HL-60 (cell line): Measurements from ENCODE around the gene RCOR3.
"Not testable (repeated sequence)": the region's sequence is repeated elsewhere in the genome, so short reads cannot be mapped to it uniquely, and the experiment has no call there.

Experiments used
- DNase-seq, 2 experiments: peaks; one replicate each; pipeline ENCODE4 v3.0.0-alpha.2; 2010 to 2020; ENCODE audit warnings: low read depth in 1 of 2, low spot score in 1 of 2
- H3K27ac ChIP-seq: fragments of 250-450 bp; sonication (Bioruptor Pico); replicated peaks from 2 replicates; pipeline ENCODE4 v1.5.1; 2020; ENCODE audit warnings: mild to moderate bottlenecking, moderate library complexity
- H3K27me3 ChIP-seq: fragments of 250-450 bp; sonication (Bioruptor Pico); 2 replicates; pipeline ENCODE4 v1.5.1; 2021; ENCODE audit warnings: mild to moderate bottlenecking, moderate library complexity; ENCODE audit not compliant: insufficient read depth, poor library complexity, severe bottlenecking
- H3K4me3 ChIP-seq: replicated peaks from 2 replicates; pipeline ENCODE4 v1.5.1; 2011; ENCODE audit warnings: mild to moderate bottlenecking, control low read depth, low read length; ENCODE audit not compliant: insufficient read depth
- CTCF ChIP-seq: IDR thresholded peaks from one replicate; pipeline ENCODE4 v1.5.1; 2011; ENCODE audit warnings: low read length, control low read depth, inconsistent platforms; ENCODE audit not compliant: insufficient read depth
- GABPA ChIP-seq: IDR thresholded peaks from 2 replicates; pipeline ENCODE4 v1.6.1; 2012; ENCODE audit warnings: low read depth
- POLR2AphosphoS5 ChIP-seq: IDR thresholded peaks from 2 replicates; pipeline ENCODE4 v1.6.1; 2012; ENCODE audit warnings: low read depth
- REST ChIP-seq: IDR thresholded peaks from 2 replicates; pipeline ENCODE4 v1.6.1; 2012; ENCODE audit warnings: low read depth; ENCODE audit not compliant: insufficient replicate concordance
- SPI1 ChIP-seq: IDR thresholded peaks from 2 replicates; pipeline ENCODE4 v1.6.1; 2012; ENCODE audit warnings: low read depth, mild to moderate bottlenecking, borderline replicate concordance

The RCOR3 gene

GRCh38 chr1:211319892-211320291, 60.7 kb downstream of the RCOR3 start:
- H3K27ac ChIP-seq, result no peak overlapping the region
- TF ChIP-seq CTCF (no peak), REST (no peak), POLR2AphosphoS5 (no peak), GABPA (no peak), SPI1 (no peak)
- H3K27me3 ChIP-seq, result no peaks in the 10 kb centered on the region
- DNase-seq, result no peak
- no peak overlapping the region for H3K4me3 ChIP-seq

GRCh38 chr1:211320980-211321379, 61.8 kb downstream of the RCOR3 start:
- no peak for DNase-seq
- no peak overlapping the region for H3K4me3 ChIP-seq
- no peak overlapping the region for H3K27ac ChIP-seq
- no peaks in the 10 kb centered on the region for H3K27me3 ChIP-seq
- no peak for TF ChIP-seq CTCF
- no peak for TF ChIP-seq POLR2AphosphoS5
- TF ChIP-seq REST, result no peak
- TF ChIP-seq GABPA, result no peak
- TF ChIP-seq SPI1, result no peak

GRCh38 chr1:211321646-211322045, 62.5 kb downstream of the RCOR3 start:
- H3K27ac ChIP-seq, H3K4me3 ChIP-seq, DNase-seq: not testable (repeated sequence)

GRCh38 chr1:211323156-211324063, 64.2 kb downstream of the RCOR3 start:
- TF ChIP-seq CTCF (peak; percentile 96), GABPA (no peak), POLR2AphosphoS5 (no peak), SPI1 (no peak), REST (no peak)
- DNase-seq, result peak in 1 of 2 experiments; percentile 56
- no peak overlapping the region for H3K4me3 ChIP-seq
- H3K27ac ChIP-seq, result no peak overlapping the region
- H3K27me3 ChIP-seq, result peaks cover 19% of the 10 kb centered on the region

More at GRCh38 chr1:211321646-211322045, 62.5 kb downstream of the RCOR3 start:
- not testable (repeated sequence) for H3K27me3 ChIP-seq
